ENCODE results near the gene PDE4C. TPM values are rescaled to one million over a fixed set of nuclear protein-coding genes. Genes with fewer than 3 reads are reported as not detected.

Gene PDE4C
- total and polyA plus RNA-seq, 10 of the 15 experiments (the other 5 are each of a cell fraction or from before 2014, with no cell fraction given) = 0.08 to 0.73 (median 0.34) TPM

DNA sequence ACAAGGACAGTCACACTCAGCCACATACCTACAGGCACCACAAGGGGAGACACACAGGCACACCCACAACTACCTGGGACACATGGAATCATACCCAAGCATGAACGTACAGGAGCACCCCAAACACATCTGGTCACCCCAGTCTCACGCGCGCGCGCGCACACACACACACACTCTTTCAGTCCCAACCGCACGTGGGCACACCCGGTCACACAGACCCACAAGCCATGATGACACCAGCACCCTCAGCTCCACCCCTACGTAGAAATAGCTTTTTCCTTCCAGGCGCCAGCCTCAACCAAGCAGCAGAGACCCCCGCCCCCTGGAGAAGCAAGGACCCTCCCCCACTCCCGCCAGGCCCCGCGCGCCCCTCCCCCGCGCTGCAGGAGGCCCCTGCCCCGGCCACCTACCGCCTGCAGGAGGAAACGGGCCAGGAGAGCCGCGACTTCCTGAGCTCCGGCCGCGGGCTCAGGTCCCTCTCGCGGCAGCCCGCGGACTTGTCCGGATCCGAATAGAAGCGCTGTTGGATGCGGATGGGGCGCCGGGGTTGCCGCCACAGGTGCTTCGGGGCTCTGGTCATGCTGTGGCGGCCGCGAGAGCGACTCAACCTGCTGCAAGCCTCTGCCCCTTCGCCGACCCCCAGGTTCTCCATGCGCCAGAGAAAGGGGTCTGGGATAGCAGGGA is 6.4 kb upstream of the PDE4C start:
- Histone ChIP-seq H3K27me3 (replicated peaks in 1 of 2; ENCODE audit: control insufficient read depth in 2 of 2, insufficient read depth in 2 of 2, low read length in 1 of 2) (no peaks in the 10 kb centered on the region; a peak in 2 of 4 replicates), H2AFZ (ENCODE audit: control insufficient read depth, low read depth, low read length) (no peak overlapping the region), H3K79me2 (ENCODE audit: control insufficient read depth, insufficient read depth, low read length) (no peaks in the 10 kb centered on the region), H3K9ac (ENCODE audit: control insufficient read depth, insufficient read depth, low read length) (no peak overlapping the region), H4K20me1 (ENCODE audit: control insufficient read depth, insufficient read depth) (no peaks in the 10 kb centered on the region), H3K27ac (ENCODE audit: control insufficient read depth, insufficient read depth) (no peak overlapping the region), H3K36me3 (ENCODE audit: control insufficient read depth in 2 of 2, insufficient read depth in 2 of 2, low read length in 1 of 2) (no peaks in the 10 kb centered on the region), H3K4me2 (ENCODE audit: control insufficient read depth, insufficient read depth) (no peak overlapping the region), H3K9me3 (replicated peaks; ENCODE audit: control insufficient read depth, insufficient read depth, low read length) (no peaks in the 10 kb centered on the region; the same call in 2 of the 3 replicates), H3K4me3 (no peak overlapping the region), H3K4me1 (ENCODE audit: control insufficient read depth, insufficient read depth, low read length) (0 out of 2 replicates have a peak, but pooled peaks cover 4% of the 10 kb centered on the region)
- DNase-seq (ENCODE audit: low read depth, low spot score) = no peak
- CTCF ChIA-PET = interaction anchor here (0.6 to 3.4 kb wide), 7 partner anchors 11 to 96 kb away, joined by 3 to 20 read pairs (median 3); no protein-coding TSS in a partner anchor
- no peak for FAIRE-seq
- in situ Hi-C loops (cut with MboI) (no loop called here), intact Hi-C loops (cut with micrococcal nuclease; ENCODE audit: unreplicated experiment) (no loop called here)
- peak; percentile 33; the same call in 1 of the 2 replicates for TF ChIP-seq RUNX3 (IDR thresholded peaks at IDR 0.05; ENCODE audit: low read length)
- TF ChIP-seq, protein P1, sequence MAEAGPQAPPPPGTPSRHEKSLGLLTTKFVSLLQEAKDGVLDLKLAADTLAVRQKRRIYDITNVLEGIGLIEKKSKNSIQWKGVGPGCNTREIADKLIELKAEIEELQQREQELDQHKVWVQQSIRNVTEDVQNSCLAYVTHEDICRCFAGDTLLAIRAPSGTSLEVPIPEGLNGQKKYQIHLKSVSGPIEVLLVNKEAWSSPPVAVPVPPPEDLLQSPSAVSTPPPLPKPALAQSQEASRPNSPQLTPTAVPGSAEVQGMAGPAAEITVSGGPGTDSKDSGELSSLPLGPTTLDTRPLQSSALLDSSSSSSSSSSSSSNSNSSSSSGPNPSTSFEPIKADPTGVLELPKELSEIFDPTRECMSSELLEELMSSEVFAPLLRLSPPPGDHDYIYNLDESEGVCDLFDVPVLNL (IDR thresholded peaks at IDR 0.05; ENCODE audit: low read depth, low read length) = no peak
- no peak for TF ChIP-seq PAX5 (IDR thresholded peaks at IDR 0.05; ENCODE audit: borderline replicate concordance, low read depth, low read length)
- no peak for TF ChIP-seq CHD1 (IDR thresholded peaks at IDR 0.05; ENCODE audit: low read depth, low read length)
- TF ChIP-seq GABPA (IDR thresholded peaks at IDR 0.05; ENCODE audit: low read depth) = no peak
- peak in 1 of 2 experiments; percentile 46; a peak in 2 of 4 replicates for TF ChIP-seq BHLHE40 (IDR thresholded peaks at IDR 0.05; ENCODE audit: borderline replicate concordance in 1 of 2, low read depth in 2 of 2, low read length in 1 of 2)
- RAD21 ChIA-PET (ENCODE audit: unreplicated experiment) = interaction anchor here (0.5 to 2.4 kb wide), 3 partner anchors 17 to 134 kb away, joined by 3 to 12 read pairs (median 11); no protein-coding TSS in a partner anchor
- BruUV-seq (replicated peaks) = no TSS peak
- SMC1A ChIA-PET (ENCODE audit: uncharacterized antibody, unreplicated experiment) = interaction anchor here (1.7 to 2.2 kb wide), 2 partner anchors 47 to 96 kb away, joined by 4 to 6 read pairs; no protein-coding TSS in a partner anchor
- ATAC-seq = no peak
- WGBS (ENCODE audit: insufficient coverage, insufficient replicate concordance, low lambda C conversion rate, missing lambda C conversion rate) = 17% methylated on average over 35 of the region's 46 CpGs
- POLR2A ChIA-PET = interaction anchor here (0.7 to 2.2 kb wide), 2 partner anchors 8 to 27 kb away, joined by 4 to 5 read pairs; no protein-coding TSS in a partner anchor
